AG09309 (cell line): ENCODE measurements around the gene PVALEF.

Experiments used
- DNase-seq: peaks from one replicate; pipeline ENCODE4 v3.0.0-alpha.2; 2010; ENCODE audit warnings: low read depth
- H3K4me3 ChIP-seq: 2 replicates; pipeline ENCODE4 v1.5.1; 2011; ENCODE audit warnings: mild to moderate bottlenecking, low read depth, low read length, moderate library complexity; ENCODE audit not compliant: control insufficient read depth
- TF ChIP-seq, protein P1 (sequence below): IDR thresholded peaks from 2 replicates; pipeline ENCODE4 v1.5.1; 2011; ENCODE audit warnings: mild to moderate bottlenecking, low read depth, low read length, inconsistent platforms; ENCODE audit not compliant: insufficient read depth, control insufficient read depth; ENCODE audit errors: missing control alignments

Gene PVALEF

DNA sequence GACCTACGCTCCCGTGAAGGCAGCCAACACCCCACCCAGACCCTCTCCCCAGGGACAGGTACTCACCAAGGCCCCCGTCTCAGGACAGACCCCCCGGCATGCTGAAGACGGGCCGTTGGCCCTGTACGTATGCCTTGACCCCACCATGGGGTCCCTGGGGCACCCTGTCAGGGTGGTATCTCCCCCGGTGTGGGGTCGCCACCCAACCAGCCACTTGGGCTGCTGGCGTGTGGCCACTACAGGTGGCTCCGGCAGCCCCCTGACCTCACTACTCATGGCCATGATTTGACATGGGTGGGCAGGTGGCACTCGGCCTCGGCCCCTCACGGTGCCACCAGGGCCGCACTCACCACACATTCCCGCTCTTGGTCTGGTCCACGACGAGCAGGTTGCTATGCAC lies 40.9 kb upstream of the PVALEF start:
- TF ChIP-seq, protein P1, sequence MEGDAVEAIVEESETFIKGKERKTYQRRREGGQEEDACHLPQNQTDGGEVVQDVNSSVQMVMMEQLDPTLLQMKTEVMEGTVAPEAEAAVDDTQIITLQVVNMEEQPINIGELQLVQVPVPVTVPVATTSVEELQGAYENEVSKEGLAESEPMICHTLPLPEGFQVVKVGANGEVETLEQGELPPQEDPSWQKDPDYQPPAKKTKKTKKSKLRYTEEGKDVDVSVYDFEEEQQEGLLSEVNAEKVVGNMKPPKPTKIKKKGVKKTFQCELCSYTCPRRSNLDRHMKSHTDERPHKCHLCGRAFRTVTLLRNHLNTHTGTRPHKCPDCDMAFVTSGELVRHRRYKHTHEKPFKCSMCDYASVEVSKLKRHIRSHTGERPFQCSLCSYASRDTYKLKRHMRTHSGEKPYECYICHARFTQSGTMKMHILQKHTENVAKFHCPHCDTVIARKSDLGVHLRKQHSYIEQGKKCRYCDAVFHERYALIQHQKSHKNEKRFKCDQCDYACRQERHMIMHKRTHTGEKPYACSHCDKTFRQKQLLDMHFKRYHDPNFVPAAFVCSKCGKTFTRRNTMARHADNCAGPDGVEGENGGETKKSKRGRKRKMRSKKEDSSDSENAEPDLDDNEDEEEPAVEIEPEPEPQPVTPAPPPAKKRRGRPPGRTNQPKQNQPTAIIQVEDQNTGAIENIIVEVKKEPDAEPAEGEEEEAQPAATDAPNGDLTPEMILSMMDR, result no peak
- no peak for DNase-seq
- no peak overlapping the region for H3K4me3 ChIP-seq

GRCh38 chr17:81125573-81126081 lies 39.7 kb upstream of the PVALEF start:
- TF ChIP-seq, protein P1, result no peak
- H3K4me3 ChIP-seq, result no peak overlapping the region
- no peak for DNase-seq

DNA sequence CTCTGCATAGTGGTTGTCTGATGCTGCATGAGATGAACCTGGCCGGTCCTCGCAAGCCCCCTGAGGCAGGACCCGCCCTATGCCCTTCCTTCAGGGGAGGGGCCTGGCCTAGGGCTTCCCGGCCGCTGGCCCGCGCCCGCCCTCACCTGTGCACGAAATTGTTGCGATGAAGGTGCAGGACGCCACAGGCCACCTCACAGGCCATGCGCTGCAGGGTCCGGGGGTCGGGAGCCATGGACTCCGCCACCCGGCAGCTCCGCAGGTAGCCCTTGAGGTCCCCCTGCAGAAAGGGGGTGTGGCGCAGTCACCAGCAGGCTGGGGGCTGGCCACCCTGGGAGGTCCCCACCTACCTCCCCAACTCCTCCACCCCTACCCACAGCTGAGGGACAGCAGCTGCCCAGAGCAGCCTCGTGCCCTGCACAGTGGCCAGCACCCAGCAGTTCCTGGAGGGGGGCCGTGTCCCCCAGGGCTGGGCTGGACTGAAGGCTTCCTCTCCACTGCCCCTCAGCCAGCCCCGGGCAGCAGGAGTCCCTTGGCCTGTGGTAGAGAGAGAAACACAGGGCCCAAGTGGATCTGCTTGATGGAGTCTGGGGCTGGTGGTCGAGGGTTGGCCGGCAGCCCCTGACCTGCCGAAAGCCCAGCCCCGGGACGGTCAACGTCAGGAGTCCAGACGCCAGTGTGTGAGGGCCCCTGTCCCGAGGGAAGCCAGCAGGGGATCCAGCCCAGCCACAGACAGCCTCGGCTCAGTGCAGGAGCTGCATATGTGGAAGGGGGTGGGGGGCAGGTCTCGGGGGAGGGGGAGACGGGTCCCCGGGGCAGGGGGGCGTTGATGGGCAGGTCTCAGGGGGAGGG lies 38.8 kb upstream of the PVALEF start:
- no peak for DNase-seq
- no peak overlapping the region for H3K4me3 ChIP-seq
- TF ChIP-seq, protein P1, result no peak

GRCh38 chr17:81127133-81127455 lies 38.2 kb upstream of the PVALEF start:
- no peak overlapping the region for H3K4me3 ChIP-seq
- DNase-seq, result no peak
- TF ChIP-seq, protein P1, result no peak

DNA sequence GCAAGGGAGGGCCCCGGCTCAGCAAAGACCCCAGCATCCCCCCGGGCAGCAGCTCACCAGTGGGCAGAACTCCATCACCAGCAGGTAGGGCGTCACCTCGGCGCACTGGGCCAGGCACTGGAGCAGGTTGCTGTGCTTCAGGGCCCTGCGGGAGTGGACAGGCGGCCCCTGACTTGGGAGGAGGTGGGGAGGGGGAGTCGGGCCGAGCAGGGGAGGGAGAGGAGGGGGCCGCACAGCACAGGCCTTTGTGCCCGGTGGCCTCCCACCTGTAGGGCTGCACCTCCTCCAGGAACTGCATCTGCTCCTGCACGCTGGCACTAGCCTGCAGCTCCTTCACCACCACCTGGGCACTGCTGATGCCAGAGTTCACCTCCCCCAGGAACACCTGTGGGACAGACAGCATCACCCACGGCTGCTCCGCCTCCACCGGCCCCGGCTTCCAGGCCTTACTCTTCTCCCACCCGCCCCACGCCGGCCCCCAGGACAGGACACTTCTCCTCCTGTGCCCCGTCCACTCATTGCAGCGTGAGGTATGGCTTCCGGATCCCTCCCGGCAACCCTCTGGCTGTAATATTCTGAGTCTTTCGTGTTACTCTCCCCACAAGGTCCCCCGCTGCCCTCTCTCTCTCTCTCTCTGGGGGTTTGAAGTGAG lies 37.7 kb upstream of the PVALEF start:
- DNase-seq, result no peak
- no peak overlapping the region for H3K4me3 ChIP-seq
- TF ChIP-seq, protein P1, result no peak

GRCh38 chr17:81128338-81128737 lies 37.0 kb upstream of the PVALEF start:
- TF ChIP-seq, protein P1, result no peak
- DNase-seq, result no peak
- no peak overlapping the region for H3K4me3 ChIP-seq
